Stimulated activated CD4-positive, alpha-beta T cell treated with anti-CD3 and anti-CD28 coated beads, Interleukin-4, amount 100 ng/mL, for 48 hours (primary cell): ENCODE measurements around the gene MEP1B.
"Not testable (repeated sequence)": the region's sequence is repeated elsewhere in the genome, so short reads cannot be mapped to it uniquely, and the experiment has no call there.

Source experiments
- DNase-seq, 2 donors: peaks; one replicate each; pipeline ENCODE4 v3.0.0-alpha.2; 2020; ENCODE audit warnings: low read depth in 2 of 2

MEP1B gene

DNA sequence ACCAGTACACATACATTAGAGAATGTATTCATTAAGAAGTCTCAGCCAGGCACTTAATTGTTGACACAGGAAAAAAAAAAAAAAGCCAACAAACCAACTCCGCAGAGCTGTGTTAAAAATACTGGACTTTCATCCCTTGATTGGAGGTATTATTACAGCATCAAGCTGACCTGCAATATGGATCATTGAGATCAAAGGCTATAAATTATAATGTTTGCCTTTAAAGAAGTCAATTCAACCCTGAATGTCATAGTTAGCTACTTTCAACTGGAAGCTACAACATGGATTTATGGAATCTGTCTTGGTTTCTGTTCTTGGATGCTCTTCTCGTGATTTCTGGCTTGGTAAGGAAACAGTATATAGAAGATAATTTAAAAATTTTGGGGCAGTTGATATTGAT is at the start of gene MEP1B:
MEP1B (plus strand) TSS at position 250 of the 400 bp plus-strand sequence; CDS start at position 282, 32 bp downstream.
- DNase-seq, result no peak

DNA sequence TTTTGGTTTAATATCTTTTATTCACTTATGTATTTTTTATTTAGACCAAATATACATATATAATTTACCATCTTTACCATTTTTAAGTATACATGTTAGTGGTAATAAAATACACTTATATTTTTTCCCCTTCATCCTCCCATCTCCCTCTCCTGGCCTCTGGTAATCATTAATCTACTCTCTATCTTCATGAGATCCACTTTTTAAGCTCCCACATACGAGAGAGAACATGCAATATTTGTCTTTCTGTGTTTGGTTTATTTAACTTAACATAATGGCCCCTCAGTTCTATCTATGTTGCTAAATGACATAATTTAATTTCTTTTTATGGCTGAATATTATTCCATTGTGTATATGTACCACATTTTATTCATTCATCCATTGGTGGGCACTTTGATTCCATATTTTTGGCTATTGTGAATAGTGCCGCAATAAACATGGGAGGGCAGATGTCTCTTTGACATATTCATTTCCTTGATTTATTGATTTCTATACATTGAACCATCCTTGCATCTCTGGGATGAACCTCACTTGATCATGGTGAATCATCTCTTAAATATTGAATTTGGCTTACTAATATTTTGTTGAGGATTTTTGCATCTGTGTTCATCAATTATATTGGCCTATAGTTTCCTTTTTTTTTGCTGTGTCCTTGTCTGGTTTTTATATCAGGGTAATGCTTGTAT is 41.5 kb upstream of the MEP1B start:
- no peak for DNase-seq

DNA sequence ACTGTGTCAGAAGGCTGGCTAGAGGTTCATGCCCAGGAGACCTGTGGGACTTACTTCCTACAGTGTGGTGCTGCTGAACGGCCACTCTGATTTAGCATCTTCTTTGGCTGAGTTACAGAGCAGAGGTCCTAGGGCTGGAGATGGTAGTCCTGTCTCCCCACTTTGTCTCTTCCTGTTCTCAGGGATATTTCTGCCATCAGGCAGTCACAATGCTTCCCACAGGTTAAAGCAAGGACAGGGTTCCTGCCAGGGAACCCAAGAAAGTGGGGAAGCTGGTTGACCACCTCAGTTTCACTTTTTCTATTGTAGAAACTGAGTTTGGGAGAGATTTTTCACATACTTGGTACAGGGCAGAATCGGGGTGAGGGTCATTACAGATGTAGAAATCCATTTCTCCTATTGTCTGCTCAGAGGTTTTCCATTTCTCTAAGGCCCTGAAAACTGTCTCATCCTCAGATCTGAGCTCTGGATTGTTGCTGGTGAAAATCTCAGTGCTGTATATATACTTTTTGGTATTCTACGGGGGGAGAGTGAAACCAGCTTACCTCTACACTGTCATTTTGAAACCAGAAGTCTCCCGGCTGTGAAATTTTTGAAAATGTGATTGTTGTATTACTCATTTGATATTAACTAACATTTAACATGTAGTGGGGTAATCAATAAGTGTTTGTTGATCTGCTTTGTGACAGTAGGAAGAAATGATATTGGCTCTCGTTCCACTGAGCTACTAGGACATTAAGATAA is 37.0 kb upstream of the MEP1B start:
- no peak for DNase-seq

DNA sequence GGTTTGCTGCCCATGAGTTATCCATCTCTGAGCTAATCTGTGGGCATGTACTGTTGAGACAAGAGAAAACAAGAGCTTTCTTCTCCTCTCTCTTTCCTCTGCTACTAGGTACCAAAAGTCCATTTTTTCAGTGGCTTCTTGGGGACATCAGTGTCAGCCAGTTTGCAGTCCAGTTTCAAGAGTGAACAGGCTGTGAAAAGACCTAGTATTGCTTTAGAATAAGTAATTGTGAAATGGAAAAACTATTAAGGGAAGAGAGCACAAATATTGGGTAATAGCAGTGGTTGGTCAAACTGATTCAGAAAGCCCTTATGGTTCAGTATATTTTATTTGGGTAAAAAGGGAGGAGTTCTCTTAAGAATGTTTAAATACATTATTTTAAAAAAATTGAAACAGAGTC is 33.0 kb upstream of the MEP1B start:
- no peak for DNase-seq

DNA sequence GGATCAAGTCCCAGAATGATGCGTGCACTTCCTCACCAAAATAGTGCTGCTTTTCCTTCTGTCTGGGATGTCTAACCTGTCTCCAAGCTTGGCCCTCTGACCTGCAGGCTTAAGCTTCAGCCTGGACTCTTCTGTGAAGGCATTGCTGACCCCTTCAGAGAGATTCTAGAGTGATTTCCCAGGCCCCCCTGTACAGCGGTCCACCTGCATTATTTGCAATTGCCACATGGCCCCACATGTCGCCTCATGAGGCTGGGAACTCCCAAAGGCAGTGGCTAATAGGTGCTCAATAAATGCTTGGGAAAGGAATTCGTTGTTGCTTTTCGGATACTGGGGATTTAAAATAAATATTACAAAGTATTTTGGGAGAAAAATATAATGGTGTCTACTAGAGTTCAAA is 32.3 kb upstream of the MEP1B start:
- DNase-seq, result no peak

DNA sequence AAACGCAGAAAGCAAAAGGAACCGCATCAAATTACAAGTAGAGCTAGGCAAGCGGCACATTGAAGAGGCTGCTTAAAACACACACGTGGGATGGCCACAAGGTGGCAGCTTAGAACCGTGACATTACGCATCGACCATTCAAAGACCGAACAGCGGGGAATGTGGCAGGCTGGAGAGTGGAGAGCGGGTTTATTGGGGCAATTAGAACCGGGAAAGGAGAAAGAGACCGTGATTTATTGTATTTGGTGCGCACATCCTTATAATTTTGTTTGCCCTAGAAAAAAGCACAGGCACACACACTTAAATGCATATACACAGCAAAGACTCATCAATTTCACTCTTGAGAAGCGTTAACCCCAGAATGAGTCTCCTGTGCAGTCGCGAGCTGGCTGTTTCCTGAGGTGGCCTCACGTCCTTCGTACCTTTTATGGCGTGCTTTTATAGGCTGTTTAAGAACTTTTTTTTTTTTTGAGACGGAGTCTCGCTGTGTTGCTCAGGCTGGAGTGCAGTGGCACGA is 31.7 kb upstream of the MEP1B start:
- peak; percentile 44 to 45 for DNase-seq

DNA sequence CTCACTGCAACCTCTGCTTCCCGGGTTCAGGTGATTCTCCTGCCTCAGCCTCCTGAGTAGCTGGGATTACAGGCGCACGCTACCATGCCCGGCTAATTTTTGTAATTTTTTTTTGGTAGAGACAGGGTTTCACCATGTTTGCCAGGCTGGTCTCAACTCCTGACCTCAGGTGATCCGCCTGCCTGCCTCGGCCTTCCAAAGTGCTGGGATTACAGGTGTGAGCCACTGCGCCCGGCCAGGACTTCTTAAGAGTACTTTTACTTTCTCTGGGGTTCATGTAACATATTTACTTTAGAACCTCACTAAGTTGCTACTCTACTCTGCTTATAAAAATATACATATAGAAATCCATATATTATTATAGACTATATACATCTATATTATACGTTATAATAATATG is 31.2 kb upstream of the MEP1B start:
- not testable (repeated sequence) for DNase-seq

DNA sequence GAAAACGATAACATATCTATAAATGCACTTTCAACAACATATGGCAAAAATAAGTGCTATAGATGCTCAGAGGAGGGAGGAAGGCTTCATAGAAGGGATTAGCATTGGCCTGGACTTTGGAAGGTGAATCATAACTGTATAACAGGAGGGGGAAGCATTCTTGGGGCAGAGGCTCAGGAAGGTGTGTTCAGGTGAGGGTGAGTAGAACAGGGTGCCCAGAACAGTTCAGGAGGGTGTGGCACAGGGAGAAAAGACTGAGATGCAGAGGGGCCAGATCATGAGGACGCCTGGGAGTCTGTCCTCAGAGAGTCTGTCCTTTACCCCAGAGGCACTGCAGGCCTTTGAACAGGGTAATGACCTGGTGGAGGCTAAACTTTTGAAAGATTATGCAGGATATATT is 29.3 kb upstream of the MEP1B start:
- DNase-seq, result no peak

DNA sequence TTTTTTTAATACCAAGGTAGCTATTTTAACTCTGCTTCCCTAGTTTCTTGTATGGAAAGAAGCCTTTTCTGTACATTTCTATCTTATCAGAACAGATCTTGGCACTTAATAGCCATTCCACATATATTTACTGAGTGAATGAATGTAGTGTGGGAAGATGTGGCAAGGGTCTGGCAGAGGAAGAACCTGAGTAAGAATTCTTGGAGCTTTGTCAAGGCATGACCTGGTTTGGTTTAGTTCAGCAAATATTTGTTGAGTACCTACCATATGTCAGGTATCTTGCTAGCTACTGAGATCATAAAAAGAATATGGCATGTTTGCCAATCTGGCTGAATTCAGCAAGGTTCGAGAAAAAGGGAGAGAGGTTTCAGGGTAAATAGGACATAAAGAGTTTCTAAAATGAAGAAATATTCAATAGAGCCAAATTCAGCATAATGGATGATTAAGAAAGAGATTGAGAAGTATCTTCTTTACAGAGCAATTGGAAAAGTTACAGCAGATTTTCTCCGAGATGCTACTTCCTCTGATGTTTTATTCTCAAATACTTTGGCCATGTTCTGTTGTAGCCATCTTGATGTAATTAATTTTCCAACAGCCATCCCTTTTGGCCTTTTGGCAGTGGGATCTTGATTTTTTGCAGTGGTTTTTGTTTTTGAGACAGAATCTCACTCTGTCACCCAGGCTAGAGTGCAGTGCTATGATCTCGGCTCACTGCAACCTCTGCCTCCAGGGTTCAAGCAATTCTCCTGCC is 21.7 kb upstream of the MEP1B start:
- DNase-seq, result no peak

DNA sequence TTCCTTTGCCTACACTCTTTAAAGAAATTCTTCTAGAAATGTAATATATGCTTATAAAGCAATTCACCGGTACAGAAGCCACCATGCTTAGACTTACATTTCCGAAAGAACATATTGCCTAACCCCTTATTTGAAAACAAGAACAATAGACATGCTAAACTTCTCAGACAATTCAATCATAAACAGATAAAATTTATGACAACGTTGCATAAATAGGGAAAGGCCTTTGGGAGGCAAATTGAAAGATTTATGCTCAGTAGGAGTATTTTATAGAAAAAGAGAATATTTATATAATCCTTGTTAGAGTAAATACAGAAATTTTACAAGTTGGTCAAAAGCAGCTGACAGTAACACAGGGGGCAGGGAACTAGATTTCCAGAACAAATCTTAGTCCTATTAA is 16.2 kb upstream of the MEP1B start:
- DNase-seq, result no peak

DNA sequence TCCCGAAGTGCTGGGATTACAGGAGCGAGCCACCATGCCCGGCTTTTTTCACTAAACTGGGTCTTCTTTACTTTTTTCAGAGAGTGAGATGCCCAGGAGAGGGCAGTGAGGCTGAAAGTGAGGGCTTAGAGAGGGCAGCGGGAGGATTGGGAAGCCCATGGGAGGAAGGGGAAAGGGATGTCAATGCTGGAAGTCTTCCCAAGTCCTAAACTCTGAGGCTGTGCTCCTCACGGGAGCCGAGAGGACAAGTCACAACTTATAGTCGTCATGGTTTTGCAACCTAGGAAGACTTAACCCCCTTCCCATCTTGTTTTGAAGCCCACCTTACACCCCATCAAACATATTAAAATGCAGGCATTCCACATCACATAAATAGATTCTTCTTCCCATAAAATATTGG is 15.1 kb upstream of the MEP1B start:
- DNase-seq, result no peak

DNA sequence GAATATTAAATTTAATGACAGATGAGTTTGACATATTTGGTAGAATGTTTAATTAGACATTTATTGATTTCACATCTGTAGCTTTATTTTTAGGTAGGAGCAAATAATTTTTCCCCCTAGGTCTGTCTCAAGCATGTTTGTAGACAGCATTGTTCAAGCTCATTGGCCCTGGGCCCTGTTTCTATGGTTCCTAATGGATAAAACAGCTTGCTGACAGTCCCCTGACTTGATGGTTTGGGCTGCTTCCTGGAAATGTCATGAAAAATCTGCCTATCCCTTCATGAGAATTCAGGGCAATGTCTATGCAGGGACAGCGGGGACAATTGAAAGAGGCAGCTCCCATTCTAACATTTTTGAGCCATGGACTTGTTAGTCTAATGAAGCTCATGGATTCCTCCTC is 14.6 kb upstream of the MEP1B start:
- no peak for DNase-seq

DNA sequence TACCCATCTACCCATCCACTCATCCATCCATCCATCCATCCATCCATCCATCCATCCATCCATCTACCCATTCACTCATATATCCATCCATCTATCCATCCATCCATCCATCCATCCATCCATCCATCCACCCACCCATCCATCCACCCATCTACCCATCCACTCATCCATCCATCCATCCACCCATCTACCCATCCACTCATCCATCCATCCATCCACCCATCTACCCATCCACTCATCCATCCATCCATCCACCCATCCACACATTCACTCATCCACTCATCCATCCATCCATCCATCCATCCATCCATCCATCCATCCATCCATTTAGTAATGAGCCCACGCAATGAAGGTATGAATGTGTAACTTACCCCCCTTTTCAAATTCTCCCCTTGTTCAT is 13.1 kb upstream of the MEP1B start:
- DNase-seq, result not testable (repeated sequence)

DNA sequence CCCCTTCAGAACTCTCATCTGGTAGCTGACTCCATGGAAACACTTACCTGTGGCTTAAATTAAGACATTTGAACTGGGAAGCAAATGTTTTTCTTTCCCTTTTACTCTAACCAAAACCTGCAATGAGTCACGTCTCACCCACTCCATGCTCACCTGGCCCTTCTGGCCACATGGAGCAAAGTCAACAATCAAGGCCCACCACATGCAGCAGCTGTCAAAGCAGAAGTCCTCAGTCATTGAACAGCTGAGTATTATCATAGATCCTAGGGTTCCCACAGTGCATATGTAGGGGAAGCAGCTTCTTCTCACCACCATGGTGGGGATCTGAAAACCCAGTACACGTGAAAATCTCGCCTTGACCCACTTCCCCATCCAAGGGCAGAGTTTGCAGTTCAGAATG is 12.3 kb upstream of the MEP1B start:
- no peak for DNase-seq

DNA sequence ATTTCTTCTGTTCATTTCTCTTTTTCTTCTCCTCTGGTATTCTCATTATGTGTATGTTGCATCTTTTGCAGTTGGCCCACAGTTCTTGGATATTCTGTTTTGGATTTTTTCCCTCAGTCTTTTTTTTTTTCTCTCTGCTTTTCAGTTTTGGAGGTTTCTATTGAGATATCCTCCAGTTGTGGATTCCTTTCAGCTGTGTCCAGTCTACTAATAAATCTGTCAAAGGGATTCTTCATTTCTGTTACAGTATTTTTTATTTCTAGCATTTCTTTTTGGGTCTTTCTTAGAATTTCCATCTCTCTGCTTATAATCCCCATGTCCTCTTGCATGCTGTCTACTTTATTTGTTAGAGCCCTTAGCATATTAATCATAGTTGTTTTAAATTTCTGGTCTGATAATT is 6.3 kb upstream of the MEP1B start:
- DNase-seq, result no peak

DNA sequence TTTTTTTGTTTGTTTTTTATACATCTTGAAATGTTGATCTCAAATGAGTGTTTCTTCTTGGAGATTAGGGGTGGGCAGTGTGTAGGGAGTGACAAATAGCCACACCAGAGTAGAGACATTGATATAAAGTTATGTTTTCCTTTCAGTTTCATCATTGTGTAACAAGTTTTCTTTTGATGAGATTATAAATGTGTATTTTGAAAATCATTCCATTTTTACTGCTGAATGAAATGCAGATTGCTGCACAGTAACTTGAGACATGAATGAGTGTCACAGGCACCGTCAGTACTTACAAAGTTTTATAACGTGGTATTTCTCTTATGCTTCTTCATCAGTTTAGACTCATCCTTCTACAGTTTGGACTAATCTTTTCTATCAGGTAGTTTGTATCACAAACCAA is 370 bp downstream of the MEP1B start:
- no peak for DNase-seq

DNA sequence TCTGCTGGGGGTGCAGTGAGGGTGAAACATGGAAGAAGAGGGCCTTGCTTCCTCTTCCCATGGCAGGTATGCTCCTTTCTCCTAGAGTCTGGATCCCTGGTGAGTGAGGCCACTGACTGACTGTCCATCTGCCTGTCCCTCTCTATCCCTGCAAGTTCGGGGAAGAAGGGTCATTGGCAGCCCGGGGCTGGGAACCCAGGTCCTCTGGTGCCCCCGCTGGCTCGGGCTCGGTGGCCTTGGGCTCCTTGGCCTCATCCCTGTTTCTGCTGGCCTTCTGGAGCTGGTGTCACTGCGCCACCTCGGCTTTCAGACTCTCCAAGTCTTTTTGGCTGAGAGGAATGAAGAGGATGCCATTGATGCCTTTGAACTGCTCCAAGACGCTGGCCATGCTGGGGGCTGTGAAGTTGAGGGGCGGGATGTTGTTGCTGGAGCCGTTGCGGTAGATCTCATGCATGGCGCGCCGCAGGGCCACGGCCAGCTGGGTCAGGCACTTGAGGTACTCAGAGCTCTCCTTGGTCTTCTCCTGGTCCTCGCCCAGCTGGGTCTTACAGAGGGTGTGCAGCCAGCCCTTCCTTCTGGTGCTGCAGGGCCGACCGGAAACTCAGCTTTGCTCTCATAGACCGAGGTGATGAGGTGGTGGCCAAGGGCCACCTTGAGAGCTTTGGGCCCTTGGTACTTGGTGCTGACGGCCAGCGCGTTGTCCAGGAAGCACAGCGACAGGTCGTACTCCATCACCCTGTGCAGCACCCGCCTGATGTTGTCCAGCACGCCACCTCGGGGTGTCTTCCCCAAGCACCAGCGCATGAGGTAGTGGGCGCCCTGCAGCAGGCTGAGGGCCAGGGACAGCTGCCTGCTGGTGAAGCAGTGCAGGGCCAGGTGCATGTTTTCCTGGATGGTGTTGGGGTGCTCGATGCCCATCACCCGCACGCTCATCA is 6.3 kb downstream of the MEP1B start:
- DNase-seq, result no peak

DNA sequence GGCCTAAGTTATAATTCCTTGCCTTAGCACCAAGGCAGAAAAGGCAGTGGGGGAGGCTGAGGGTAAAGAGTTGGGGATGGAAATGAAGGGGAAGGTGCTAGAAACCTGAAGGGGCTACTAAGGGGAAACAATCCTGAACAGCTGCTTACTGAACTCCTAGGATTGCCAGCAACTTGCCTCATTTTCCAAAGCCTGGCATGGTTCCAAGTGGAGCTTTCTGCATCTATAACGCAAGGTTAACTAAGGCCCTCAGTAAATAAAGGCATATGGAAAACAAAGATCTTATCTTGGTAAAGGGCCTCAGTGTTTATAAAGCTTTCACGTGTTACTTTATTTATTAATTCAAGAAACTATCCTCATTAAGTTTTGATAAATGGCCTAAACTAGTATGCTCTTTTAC is 10.9 kb downstream of the MEP1B start:
- no peak for DNase-seq

DNA sequence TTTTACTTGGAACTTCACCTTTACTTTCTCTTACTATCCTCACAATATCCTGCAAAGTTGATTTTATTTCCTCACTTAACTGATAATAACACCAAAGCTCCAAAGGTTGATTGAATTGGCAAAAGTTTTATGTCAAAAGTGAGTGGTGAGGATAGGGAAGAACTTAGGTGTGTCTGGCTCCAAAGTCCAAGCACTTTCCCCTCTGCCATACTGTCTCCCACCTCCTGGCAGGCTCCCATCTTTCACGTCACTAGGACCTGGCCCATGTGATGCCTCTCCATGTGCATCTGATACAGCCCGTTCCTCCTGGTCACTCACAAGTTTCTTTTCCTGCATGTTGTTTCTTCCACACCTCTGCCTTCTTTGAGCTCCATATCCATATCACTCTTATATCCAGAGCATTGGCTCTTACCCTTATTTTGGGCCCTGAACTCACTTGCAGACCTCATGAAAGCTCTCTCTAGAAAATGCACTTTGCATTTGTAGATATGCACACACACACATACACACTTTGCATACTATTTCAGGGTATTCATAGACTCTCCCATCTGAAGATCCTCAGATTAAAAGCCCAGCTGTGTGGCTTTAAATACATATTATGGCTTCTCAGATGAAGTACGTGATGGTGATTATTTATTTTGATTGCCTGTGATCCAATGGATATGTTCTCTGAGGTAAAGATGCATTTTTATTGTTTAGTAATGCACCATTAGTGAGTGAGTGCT is 12.3 kb downstream of the MEP1B start:
- DNase-seq, result no peak

DNA sequence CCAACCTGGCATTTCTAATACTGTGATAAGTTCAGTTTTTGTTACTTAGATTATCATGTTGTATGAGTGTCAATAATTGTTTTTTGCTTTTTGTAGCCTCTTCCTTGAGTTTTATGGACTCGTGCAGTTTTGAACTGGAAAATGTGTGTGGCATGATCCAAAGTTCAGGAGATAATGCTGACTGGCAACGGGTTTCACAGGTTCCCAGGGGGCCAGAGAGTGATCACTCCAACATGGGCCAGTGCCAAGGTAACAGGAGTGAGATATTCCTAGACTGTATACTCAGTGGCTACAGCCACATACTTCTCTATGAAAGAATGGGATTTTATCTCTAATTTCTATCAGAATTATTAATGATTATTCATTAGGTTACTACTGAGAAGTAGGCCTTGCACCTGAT is 18.2 kb downstream of the MEP1B start:
- DNase-seq, result no peak

DNA sequence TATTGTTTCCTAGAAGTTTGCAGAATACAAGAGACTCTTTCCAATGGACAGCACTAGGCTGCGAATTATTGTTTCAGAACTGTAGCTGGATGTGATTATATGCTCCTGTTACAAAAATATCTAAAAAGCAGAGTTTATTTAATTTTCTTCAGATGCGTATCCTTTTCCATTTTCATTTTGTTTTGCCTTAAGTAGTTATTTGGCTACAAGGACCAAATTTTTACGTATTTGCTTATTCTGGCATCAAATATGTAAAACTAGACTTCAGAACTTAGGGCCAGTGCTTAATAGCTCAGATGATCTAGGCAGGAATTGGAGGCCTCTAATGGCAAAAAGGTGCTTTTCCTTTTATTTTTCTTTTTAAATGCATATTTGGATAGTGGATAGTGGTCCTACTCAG is 18.7 kb downstream of the MEP1B start:
- DNase-seq, result no peak
